ENCODE results near the gene A2M. TPM values are rescaled to one million over a fixed set of nuclear protein-coding genes. Genes with fewer than 3 reads are reported as not detected.

A2M gene
- total and polyA plus RNA-seq, 10 of the 15 experiments (the other 5 are each of a cell fraction or from before 2014, with no cell fraction given): 0.03 to 3.5 (median 0.20) TPM; not detected in 5

- ATAC-seq: no peak
- in situ Hi-C loops (cut with MboI) (no loop called here), intact Hi-C loops (cut with micrococcal nuclease; ENCODE audit: unreplicated experiment) (no loop called here)
- no peak for FAIRE-seq
- SMC1A ChIA-PET (ENCODE audit: uncharacterized antibody, unreplicated experiment): interaction anchor here (1.2 kb wide), 1 partner anchor 34 kb away, joined by 3 read pairs; no protein-coding TSS in a partner anchor
- H3K36me3 ChIP-seq (ENCODE audit: control insufficient read depth in 2 of 2, insufficient read depth in 2 of 2, low read length in 1 of 2): no peaks in the 10 kb centered on the region
- RAD21 ChIA-PET (ENCODE audit: unreplicated experiment): no interaction called here
- H3K4me1 ChIP-seq (ENCODE audit: control insufficient read depth, insufficient read depth, low read length): no peaks in the 10 kb centered on the region
- H4K20me1 ChIP-seq (ENCODE audit: control insufficient read depth, insufficient read depth): no peaks in the 10 kb centered on the region
- no peaks in the 10 kb centered on the region; the same call in 2 of the 3 replicates for H3K9me3 ChIP-seq (replicated peaks; ENCODE audit: control insufficient read depth, insufficient read depth, low read length)
- H3K27ac ChIP-seq (ENCODE audit: control insufficient read depth, insufficient read depth): no peak overlapping the region
- 0% methylated on average over 2 of the region's 2 CpGs for WGBS (ENCODE audit: insufficient coverage, insufficient replicate concordance, low lambda C conversion rate, missing lambda C conversion rate)
- no peak overlapping the region for H3K4me2 ChIP-seq (ENCODE audit: control insufficient read depth, insufficient read depth)
- no peak overlapping the region for H3K9ac ChIP-seq (ENCODE audit: control insufficient read depth, insufficient read depth, low read length)
- no peak overlapping the region for H3K4me3 ChIP-seq
- TF ChIP-seq NRF1 (conservative IDR thresholded peaks at IDR 0.05; ENCODE audit: low read depth, low read length) (no peak), CBX5 (IDR thresholded peaks at IDR 0.05; ENCODE audit: low read depth) (0 out of 2 replicates have a peak, but pooled peaks have one; percentile 28)
- POLR2A ChIA-PET: no interaction called here
- no peak overlapping the region for H2AFZ ChIP-seq (ENCODE audit: control insufficient read depth, low read depth, low read length)
- no peak for DNase-seq (ENCODE audit: low read depth, low spot score)
- no peaks in the 10 kb centered on the region for H3K27me3 ChIP-seq (replicated peaks in 1 of 2; ENCODE audit: control insufficient read depth in 2 of 2, insufficient read depth in 2 of 2, low read length in 1 of 2)
- H3K79me2 ChIP-seq (ENCODE audit: control insufficient read depth, insufficient read depth, low read length): no peaks in the 10 kb centered on the region
- BruUV-seq (replicated peaks): no TSS peak
- CTCF ChIA-PET: interaction anchor here (1.2 kb wide), 1 partner anchor 194 kb away, joined by 3 read pairs; no protein-coding TSS in a partner anchor
Observed at GRCh38 chr12:9083793-9084192, 31.9 kb downstream of the A2M start.

GRCh38 chr12:9081667-9082427 lies 33.9 kb downstream of the A2M start:
- RAD21 ChIA-PET (ENCODE audit: unreplicated experiment): no interaction called here
- Histone ChIP-seq H3K4me1 (ENCODE audit: control insufficient read depth, insufficient read depth, low read length) (no peaks in the 10 kb centered on the region), H3K36me3 (ENCODE audit: control insufficient read depth in 2 of 2, insufficient read depth in 2 of 2, low read length in 1 of 2) (no peaks in the 10 kb centered on the region), H3K4me2 (ENCODE audit: control insufficient read depth, insufficient read depth) (no peak overlapping the region), H3K27me3 (replicated peaks in 1 of 2; ENCODE audit: control insufficient read depth in 2 of 2, insufficient read depth in 2 of 2, low read length in 1 of 2) (no peaks in the 10 kb centered on the region), H3K9ac (ENCODE audit: control insufficient read depth, insufficient read depth, low read length) (no peak overlapping the region), H3K79me2 (ENCODE audit: control insufficient read depth, insufficient read depth, low read length) (no peaks in the 10 kb centered on the region), H3K4me3 (no peak overlapping the region), H2AFZ (ENCODE audit: control insufficient read depth, low read depth, low read length) (no peak overlapping the region), H3K27ac (ENCODE audit: control insufficient read depth, insufficient read depth) (no peak overlapping the region), H3K9me3 (replicated peaks; ENCODE audit: control insufficient read depth, insufficient read depth, low read length) (no peaks in the 10 kb centered on the region; the same call in 2 of the 3 replicates), H4K20me1 (ENCODE audit: control insufficient read depth, insufficient read depth) (no peaks in the 10 kb centered on the region)
- FAIRE-seq (no peak), DNase-seq (ENCODE audit: low read depth, low spot score) (no peak), ATAC-seq (no peak)
- 27% methylated on average over 3 of the region's 3 CpGs for WGBS (ENCODE audit: insufficient coverage, insufficient replicate concordance, low lambda C conversion rate, missing lambda C conversion rate)
- in situ Hi-C loops (cut with MboI): no loop called here
- intact Hi-C loops (cut with micrococcal nuclease; ENCODE audit: unreplicated experiment): no loop called here
- POLR2A ChIA-PET: no interaction called here
- CTCF ChIA-PET: no interaction called here
- SMC1A ChIA-PET (ENCODE audit: uncharacterized antibody, unreplicated experiment): no interaction called here
- BruUV-seq (replicated peaks): no TSS peak
- TF ChIP-seq RELA (IDR thresholded peaks at IDR 0.05; ENCODE audit: borderline replicate concordance, partially characterized antibody): no peak
- no peak for TF ChIP-seq GABPA (IDR thresholded peaks at IDR 0.05; ENCODE audit: low read depth)
- no peak for TF ChIP-seq ASH2L (IDR thresholded peaks at IDR 0.05; ENCODE audit: borderline replicate concordance, low read depth)
- TF ChIP-seq GATAD2B (conservative IDR thresholded peaks at IDR 0.05; ENCODE audit: low read depth): no peak
- no peak for TF ChIP-seq MLLT1 (IDR thresholded peaks at IDR 0.05)
- no peak for TF ChIP-seq KAT2A (conservative IDR thresholded peaks at IDR 0.05; ENCODE audit: control insufficient read depth, low read depth, low read length)
- no peak for TF ChIP-seq CBX3 (IDR thresholded peaks at IDR 0.05; ENCODE audit: borderline replicate concordance, low read depth)
- TF ChIP-seq FOS (IDR thresholded peaks at IDR 0.05; ENCODE audit: borderline replicate concordance, extremely low read depth, insufficient read length): no peak
- no peak for TF ChIP-seq SPI1 (IDR thresholded peaks at IDR 0.05; ENCODE audit: borderline replicate concordance, insufficient read depth, low read depth, low read length)
